Lung (tissue), 12 donors: ENCODE data around the gene TOGARAM2. TPM values are rescaled to one million over a fixed set of nuclear protein-coding genes. Genes with fewer than 3 reads are reported as not detected.

Experiments used
- ATAC-seq: fragments of 200-7000 bp; cut with Tn5 transposase; one replicate; pipeline ENCODE4 v1.9.1; 2020; ENCODE audit warnings: moderate number of reproducible peaks; ENCODE audit not compliant: insufficient read depth, low FRiP score
- DNase-seq, 3 donors: peaks; one replicate each; pipeline ENCODE4 v3.0.0-alpha.2; 2013 to 2017
- H3K27ac ChIP-seq, 2 donors: one replicate each; pipeline ENCODE4 v1.5.1; 2013; ENCODE audit warnings: mild to moderate bottlenecking in 2 of 2, moderate library complexity in 2 of 2, control low read depth in 1 of 2, inconsistent platforms in 1 of 2, low read depth in 1 of 2, low read length in 1 of 2
- H3K27me3 ChIP-seq, 3 donors: one replicate each; pipeline ENCODE4 v1.5.1; 2013; ENCODE audit warnings: low read length in 2 of 3; ENCODE audit not compliant: control insufficient read depth in 3 of 3, insufficient read depth in 3 of 3
- H3K36me3 ChIP-seq, 4 donors: one replicate each; pipeline ENCODE4 v1.5.1; 2013; ENCODE audit warnings: low read length in 4 of 4, mild to moderate bottlenecking in 1 of 4, moderate library complexity in 1 of 4; ENCODE audit not compliant: control insufficient read depth in 4 of 4, insufficient read depth in 4 of 4
- H3K4me1 ChIP-seq, 5 donors: one replicate each; pipeline ENCODE4 v1.5.1; 2013; ENCODE audit warnings: low read length in 5 of 5, mild to moderate bottlenecking in 2 of 5, moderate library complexity in 1 of 5; ENCODE audit not compliant: control insufficient read depth in 5 of 5, insufficient read depth in 5 of 5
- H3K4me3 ChIP-seq: one replicate; pipeline ENCODE4 v1.5.1; 2013; ENCODE audit warnings: mild to moderate bottlenecking, control low read depth, moderate library complexity
- H3K9ac ChIP-seq, 2 donors: one replicate each; pipeline ENCODE4 v1.5.1; 2013; ENCODE audit warnings: low read length in 2 of 2, control low read depth in 1 of 2; ENCODE audit not compliant: insufficient read depth in 1 of 2
- H3K9me3 ChIP-seq, 4 donors: one replicate each; pipeline ENCODE4 v1.5.1; 2013; ENCODE audit warnings: low read length in 3 of 4, mild to moderate bottlenecking in 1 of 4, moderate library complexity in 1 of 4; ENCODE audit not compliant: control insufficient read depth in 4 of 4, insufficient read depth in 3 of 4
- CTCF ChIP-seq: IDR thresholded peaks from 2 replicates; pipeline ENCODE4 v1.5.1; 2012; ENCODE audit warnings: mild to moderate bottlenecking; ENCODE audit errors: control extremely low read depth, extremely low read depth
- WGBS, 2 donors: extraction: QIAGEN DNeasy Blood & Tissue Kit; methylation state at CpG; one replicate each; pipeline ENCODE4 v1.1.7; 2013; 5-methylcytosine and 5-hydroxymethylcytosine counted together
- polyA plus RNA-seq, 2 donors: library from polyadenylated mRNA; stranded (reverse); fragments of 200-250 nt; gene quantifications; one replicate each; pipeline ENCODE4 v1.2.1, GENCODE V29; 2013
- total RNA-seq, 2 donors: library from RNA; depleted of rRNA in 1 of 2; stranded (reverse); fragments of >200 nt in 1 of 2; gene quantifications; one replicate each; pipeline ENCODE4 v1.2.1, GENCODE V29; 2014 to 2021
- donor health status: control.
- donor health status: control.
- donor health status: Bipolar disorder and iron deficiency.
- donor health status: healthy.
- donor health status: DM: yes; HTN: yes; CAD: no.

TOGARAM2 gene
- total and polyA plus RNA-seq, 4 donors = 7.0 to 19.8 (median 8.6) TPM

- Histone ChIP-seq H3K4me3 (no peak overlapping the region), H3K27ac (peak overlapping the region in 1 of 2 donors; percentile 39), H3K9me3 (no peaks in the 10 kb centered on the region), H3K9ac (no peak overlapping the region), H3K4me1 (peaks cover 0 to 61% (median 21%) of the 10 kb centered on the region in 5 donors), H3K27me3 (no peaks in the 10 kb centered on the region), H3K36me3 (no peaks in the 10 kb centered on the region)
- WGBS, 2 donors = 73 to 82% methylated on average over 10 of the region's 10 CpGs
- no peak for TF ChIP-seq CTCF
- DNase-seq (peak in 2 of 3 donors; percentile 49 to 65), ATAC-seq (no peak)
These were observed 84.1 kb downstream of the TOGARAM2 start for GRCh38 chr2:29065068-29065811.

GRCh38 chr2:29066271-29066860 is 85.3 kb downstream of the TOGARAM2 start:
- H3K27me3 ChIP-seq = no peaks in the 10 kb centered on the region
- H3K27ac ChIP-seq = peak overlapping the region in 1 of 2 donors; percentile 41
- H3K36me3 ChIP-seq = no peaks in the 10 kb centered on the region
- ATAC-seq (no peak), DNase-seq (peak; percentile 55 to 74 (median 64))
- no peak overlapping the region for H3K4me3 ChIP-seq
- no peaks in the 10 kb centered on the region for H3K9me3 ChIP-seq
- no peak overlapping the region for H3K9ac ChIP-seq
- WGBS, 2 donors = 69 to 74% methylated on average over 8 of the region's 8 CpGs
- TF ChIP-seq CTCF = no peak
- peaks cover 0 to 50% (median 21%) of the 10 kb centered on the region in 5 donors for H3K4me1 ChIP-seq

DNA sequence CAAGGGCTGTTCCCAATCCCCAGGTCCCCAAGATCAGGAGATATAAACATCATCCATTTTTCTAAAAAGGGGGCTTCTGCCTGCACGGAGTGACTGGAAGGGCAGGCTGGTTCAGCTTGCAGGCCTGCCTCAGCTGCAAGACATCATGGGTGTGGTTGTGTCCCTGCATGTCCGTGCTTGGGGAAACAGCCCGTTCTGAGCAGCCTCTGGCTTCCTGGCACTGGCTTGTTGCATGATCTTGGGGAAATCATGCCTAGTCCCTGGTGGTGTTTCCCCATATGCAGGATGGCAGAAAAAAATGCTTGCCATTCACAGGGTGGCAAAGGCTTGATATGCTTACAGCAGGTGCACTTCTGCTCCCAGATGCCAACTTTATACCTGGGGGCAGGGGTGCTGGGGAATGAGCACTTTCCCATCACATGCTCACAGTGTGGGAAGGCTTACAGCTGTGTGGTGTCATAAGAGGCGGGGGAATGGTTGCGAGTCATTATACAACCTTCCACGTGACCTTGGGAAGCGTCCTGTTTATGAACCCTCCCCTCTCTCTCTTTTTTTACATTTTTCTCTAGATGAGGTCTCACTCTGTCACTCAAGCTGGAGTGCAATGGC is 86.0 kb downstream of the TOGARAM2 start:
- Histone ChIP-seq H3K4me1 (peaks cover 0 to 44% (median 21%) of the 10 kb centered on the region in 5 donors), H3K27me3 (no peaks in the 10 kb centered on the region), H3K9me3 (no peaks in the 10 kb centered on the region), H3K9ac (no peak overlapping the region), H3K4me3 (no peak overlapping the region), H3K36me3 (no peaks in the 10 kb centered on the region), H3K27ac (no peak overlapping the region)
- 38 to 49% methylated on average over 7 of the region's 7 CpGs for WGBS, 2 donors
- DNase-seq = no peak
- ATAC-seq = peak; percentile 35
- no peak for TF ChIP-seq CTCF
